Stimulated activated CD8-positive, alpha-beta memory T cell treated with anti-CD3 and anti-CD28 coated beads, Interleukin-12 subunit alpha, Interleukin-12 subunit beta, amount 100 ng/mL, for 24 hours (primary cell): ENCODE data around the gene SCRN1.
"Not testable (repeated sequence)": the region's sequence is repeated elsewhere in the genome, so short reads cannot be mapped to it uniquely, and the experiment has no call there.

Experiments used
- DNase-seq: peaks from one replicate; pipeline ENCODE4 v3.0.0-alpha.2; 2020; ENCODE audit errors: extremely low read depth

The SCRN1 gene

DNA sequence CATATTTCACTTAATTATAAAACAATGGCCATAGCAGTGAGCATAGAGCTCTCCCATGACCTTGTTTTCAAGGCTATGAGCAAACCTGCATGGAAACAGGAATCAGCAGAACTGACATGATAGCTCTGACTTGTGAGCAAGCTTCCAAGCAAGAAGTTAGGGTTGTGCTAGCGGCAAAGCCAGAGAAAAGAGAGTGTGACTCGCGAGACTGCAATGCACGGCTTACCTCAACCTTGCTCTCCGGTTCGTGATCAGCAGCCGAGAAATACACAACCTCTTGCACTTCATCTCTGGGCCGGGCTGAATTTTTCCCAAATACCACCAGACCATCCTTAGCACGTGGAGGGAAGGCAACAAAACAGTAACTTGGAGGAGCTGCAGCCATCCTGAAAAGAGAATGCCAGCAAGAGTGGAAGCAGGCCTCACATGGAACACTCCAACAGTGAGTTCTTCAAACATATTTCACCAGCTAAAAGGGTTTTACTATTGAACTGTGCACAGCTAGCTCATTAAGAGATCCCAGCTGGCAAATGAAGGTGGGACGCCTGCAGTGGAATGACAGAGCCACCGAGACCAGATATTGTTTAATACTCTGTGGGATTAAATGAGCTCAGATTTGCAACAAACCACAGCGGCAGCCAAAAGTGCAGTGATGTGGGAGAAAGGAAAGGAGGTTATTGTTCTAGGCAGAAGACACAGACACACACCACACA is 20.8 kb downstream of the SCRN1 start:
- no peak for DNase-seq

DNA sequence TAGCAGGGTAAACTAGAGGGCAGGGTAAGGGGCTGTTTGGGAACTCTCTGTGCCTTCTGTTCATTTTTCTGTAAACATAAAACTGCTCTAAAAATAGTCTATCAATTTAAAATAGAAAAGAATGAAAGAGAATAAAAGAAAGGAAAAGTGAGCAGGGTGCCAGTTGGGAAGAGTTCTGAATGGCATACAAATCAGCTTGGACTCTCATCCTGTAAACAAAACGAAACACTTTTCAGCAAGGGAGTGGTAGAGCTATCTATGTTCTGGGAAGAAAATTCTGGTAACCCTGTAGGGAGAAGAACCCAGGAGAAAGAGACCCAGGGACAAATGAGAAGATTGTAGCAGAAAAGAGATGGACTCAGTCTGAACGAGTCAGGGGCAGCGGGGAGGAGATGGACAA is 24.6 kb downstream of the SCRN1 start:
- no peak for DNase-seq

DNA sequence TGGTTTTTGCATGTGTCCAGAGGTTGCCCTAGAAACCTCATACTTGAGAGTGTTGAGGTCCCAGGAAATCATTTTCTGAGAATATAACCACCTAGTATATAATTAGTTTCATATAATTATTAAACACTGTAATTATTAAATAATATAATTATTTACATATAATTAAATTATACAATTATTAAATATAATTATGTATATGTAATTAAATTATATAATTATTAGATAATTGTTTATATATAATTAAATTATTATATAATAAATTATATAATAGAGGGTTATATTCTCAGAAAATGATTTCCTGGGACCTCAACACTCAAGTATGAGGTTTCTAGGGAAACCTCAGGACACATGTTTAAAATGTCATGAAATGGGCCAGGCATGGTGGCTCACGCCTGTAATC is 27.6 kb downstream of the SCRN1 start:
- no peak for DNase-seq

DNA sequence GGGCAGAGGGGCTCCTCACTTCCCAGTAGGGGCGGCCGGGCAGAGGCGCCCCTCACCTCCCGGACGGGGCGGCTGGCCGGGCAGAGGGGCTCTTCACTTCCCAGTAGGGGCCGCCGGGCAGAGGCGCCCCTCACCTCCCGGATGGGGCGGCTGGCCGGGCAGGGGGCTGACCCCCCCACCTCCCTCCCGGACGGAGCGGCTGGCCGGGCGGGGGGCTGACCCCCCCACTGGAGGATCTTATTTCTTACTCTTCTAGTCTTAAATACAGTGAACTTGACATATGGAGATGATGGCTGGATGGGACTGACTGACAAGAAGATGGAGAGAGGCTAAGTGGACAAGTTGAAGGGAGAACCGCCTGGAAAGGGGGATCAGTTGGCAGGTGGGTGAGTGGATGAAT is 28.0 kb downstream of the SCRN1 start:
- DNase-seq: not testable (repeated sequence)

DNA sequence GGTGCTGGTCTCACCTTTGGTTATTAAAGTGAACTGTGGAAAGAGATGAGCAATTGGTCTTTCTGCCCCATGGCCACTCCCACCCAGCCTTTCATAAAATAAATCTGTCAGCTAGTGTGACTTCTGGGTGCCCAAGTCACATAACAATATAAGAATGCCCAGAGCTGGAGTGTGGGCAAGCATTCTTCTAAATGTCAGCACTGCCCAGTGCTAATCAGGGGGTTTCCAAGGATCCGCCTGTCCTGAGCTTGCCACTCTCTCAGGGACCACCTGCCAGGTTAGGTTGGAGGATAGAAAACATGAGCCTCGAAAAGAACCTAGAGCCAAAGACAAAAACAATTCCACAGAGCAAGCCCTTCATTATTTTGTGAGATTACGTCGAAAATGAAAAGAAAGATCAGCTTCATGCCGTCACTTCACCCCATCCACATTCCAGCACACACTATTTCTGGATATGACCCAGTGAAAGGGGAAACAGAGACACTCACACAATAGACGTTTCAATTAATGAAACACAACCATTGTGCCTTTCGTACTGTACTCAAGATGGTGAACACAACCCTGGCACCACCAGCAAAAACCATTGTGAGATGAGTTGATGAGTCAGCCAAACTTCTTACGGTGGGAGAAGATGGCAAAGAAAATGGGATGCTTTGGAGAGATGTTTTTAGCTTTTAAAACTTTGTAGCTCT is 30.8 kb downstream of the SCRN1 start:
- DNase-seq: no peak

DNA sequence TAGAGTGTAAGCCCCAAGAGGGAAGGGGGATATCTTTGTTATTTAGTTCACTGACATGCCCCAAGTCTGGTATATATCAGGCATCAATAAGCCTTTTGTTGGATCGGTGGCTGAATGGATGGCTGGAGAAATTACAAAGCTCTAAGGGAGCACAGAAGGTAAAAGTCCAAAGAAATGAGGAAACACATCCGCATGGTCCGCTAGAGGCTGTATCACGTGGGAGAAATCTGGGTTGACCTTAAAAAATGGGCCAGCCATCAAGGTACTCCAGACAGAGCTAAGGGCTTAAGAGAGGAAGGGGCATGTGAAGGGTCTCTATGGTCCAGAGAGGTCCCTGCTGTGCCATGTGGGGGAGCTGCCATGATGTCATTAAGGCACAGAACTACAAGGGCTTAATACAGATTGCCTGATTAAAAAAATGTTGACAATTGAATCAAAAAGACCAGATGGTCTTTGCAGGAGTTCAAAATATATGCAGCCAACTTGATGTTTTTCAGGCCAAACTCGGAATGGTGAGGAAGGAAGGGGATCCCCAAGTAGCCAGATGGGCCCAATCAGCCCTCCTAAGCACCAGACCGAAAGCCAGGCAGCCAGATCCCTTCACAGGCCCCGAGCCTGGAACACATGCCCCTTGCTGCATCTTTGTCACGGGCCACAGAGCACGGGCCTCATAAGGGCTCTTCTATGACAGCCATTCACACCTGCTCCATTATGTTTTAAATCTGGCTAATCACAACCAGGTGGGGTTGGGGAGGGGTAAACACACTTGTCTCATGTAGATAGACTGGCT is 31.9 kb downstream of the SCRN1 start:
- no peak for DNase-seq

DNA sequence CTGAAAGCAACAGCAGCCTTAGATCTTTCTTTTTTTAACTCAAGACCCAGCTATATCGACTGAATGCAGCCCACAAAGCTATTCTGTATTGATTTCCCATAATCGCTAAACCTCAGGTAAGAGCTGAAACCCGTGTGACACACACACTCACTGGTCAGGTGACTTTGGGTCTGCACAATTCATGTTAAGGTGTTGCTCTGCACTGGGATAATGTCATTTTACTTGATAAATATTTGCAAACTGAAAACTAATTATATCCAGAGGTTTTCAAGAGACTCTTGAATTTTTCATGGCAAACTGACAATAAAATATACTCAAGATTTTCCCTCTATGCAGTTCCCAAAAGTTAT is 33.1 kb downstream of the SCRN1 start:
- DNase-seq: no peak

DNA sequence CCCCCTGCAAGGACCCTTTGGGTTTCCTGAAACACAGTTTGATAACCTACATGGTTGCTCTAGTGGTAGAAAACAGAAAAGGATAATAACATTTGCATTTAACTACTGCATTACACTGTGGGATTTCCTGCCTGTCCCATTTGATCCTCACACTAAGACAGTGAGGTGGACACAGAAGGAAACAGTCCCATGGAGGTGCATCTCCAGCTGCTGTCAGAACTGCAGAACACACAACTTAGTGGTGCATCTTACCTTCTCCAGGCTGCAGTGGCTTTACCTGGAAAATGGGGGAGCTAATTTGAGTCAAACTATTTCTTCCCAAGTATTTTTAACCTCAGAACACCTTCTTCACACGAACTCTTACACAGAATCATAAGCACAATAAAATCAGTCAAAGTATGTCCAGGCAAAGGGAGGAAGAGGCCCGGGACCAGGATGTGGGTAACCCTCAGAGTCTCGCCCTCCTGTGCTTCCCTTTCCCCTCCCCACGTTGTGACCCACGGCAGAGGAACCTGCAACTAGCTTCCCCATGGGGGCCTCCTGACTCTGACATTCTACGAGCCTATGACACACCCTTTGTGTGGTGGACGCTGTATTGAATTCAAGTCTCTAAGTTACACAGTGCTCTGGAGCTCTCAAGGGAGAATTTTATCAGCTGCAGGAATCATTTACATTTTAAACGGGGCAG is 33.7 kb downstream of the SCRN1 start:
- no peak for DNase-seq

DNA sequence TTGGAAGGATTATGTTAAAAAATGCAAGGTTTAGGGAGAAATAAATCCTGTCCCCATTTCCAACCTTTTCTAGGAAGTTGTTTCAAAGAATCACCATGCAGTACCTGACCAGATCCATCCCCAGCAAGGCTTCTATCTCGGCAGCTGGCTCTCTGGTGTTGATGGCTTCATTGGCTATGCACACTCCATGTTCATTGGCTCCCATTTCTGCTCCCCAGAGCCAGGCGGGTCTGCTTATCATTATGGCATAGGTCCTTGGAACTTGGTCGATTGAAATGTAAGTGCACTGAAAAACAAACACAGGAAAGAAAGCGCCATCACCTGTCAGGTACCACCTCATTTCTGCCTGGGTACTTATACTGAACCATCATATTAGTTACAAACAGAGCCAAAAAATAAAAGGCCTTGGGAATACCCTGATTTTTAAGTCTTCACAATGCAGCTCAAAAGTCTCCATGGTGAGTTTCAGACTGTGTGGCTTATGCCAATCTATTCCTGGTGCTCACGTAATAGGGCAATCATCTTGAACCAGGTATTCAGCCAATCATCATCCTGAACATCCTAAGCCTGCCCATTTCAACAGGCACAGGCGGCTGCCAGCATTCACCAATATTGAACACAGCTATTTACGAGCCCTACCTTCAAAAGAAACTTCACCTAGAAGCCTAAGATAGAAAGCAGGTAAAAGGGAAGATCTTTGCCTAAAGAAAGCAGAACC is 34.4 kb downstream of the SCRN1 start:
- DNase-seq: no peak

DNA sequence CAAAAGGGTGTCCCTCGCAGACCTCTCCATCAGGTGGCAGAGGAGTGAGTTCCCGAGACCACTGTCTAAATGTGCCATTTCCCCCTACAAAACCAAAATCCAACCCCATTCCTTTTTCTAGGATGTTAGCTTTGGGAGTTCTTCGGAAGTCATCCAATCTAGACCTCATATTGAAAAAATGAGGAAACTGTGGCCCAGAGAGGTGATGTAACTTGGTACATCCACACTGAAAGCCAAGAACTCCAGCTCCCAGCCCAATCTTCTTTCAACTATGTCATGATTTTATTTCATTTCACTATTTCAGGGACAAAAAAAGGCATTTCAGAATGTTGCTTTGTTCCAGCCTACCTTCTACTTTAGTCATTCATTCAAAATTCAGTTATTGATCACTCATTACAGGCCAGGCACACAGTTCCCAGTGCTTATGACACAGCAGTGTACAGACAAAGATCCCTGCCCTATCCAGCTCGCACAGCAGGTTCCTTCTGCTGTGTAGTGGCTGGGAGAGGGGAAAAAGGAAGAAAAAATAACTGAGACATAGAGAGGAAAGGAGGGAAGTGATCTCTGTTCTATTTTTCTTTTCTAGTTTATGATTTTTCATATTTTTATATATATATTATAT is 35.8 kb downstream of the SCRN1 start:
- DNase-seq: no peak

DNA sequence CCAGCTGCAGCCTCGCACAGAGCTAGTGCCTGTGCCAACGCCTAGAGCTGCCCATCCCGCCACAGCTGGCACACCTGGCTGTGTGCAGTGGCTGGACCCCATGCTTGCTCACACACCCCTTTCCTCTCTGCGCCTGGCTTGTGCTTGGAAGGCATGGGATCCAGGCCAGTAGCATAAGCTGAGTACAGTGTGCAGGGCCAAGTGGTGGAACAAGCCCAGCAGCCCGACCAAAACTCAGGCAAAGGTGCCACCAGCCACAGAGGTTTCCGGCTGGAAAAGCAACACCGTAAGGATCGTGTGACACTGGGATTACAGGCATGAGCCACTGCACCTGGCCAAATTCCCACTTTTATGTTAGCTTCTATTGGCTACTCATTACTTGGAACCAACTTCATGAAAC is 38.4 kb downstream of the SCRN1 start:
- DNase-seq: no peak

DNA sequence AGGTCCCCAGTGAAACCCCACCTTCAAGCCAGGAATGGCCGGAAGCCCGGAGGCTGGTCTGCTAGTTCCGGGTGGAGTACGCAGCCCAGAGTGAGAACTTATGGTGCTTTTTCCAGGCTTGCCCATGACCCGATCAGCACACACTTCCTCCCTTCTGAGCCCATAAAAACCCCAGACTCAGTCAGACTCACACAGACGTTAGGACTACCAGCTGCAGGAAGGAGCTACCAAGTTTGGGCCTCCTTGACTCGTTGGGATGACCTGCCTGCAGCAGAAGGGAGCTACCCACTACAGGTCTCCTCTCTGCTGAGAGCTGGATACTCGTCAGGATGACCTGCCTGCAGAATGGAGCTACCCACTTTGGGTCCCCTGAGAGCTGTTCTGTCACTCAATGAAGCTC is 39.1 kb downstream of the SCRN1 start:
- DNase-seq: no peak

DNA sequence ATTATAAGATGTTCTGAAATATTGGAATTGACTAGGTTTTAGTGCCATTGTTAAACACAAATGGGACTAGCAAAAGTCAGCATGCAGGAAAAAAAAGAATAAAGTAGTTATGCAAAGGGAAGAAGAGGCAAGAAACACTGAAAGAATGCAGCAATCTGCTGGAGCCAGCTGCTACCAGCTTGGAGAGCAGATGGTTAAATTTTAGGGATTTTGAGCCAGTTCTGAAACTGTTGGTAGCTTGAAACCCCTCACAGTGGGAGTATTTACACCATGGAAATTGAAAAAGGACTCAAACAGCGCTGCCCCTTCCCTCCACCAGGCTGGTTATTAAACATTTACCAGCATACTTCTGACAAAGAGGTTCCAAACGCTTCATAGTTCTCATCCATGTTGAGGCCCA is 41.0 kb downstream of the SCRN1 start:
- DNase-seq: no peak

DNA sequence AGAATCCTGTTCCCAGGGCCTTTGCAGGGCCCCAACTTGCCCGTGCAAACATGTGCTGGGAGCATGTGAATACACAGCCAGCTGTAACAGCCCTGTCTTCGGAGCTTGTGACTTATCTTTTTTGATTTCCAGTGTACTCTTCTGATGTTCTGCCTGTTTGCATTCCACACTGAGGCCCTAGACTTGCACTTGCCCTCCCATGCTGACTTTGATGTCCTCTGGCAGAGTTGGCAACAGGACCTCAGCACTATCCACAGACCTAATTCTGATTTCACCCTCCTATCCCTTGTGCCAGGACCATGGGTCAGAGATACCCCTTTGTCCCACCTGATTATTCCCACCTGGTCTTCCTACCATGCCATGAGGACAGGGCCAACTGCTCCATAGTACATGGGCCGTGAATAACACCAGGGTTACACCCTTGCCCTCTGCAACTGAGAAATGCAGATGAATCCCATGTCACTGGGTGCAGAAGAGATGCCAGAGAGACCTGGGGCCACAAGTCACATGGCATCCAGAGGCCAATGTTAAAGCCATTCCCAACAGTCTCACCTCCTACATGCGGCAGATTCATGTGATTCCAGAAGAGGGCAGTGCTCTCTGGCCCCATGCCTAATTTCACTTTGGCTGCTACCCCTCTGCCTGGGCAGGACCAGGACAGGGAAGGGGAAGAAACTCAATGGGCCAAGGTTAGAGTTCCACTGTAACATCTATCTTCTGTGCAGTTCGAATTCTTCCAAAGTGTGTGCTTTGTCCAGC is 43.0 kb downstream of the SCRN1 start:
- DNase-seq: no peak

DNA sequence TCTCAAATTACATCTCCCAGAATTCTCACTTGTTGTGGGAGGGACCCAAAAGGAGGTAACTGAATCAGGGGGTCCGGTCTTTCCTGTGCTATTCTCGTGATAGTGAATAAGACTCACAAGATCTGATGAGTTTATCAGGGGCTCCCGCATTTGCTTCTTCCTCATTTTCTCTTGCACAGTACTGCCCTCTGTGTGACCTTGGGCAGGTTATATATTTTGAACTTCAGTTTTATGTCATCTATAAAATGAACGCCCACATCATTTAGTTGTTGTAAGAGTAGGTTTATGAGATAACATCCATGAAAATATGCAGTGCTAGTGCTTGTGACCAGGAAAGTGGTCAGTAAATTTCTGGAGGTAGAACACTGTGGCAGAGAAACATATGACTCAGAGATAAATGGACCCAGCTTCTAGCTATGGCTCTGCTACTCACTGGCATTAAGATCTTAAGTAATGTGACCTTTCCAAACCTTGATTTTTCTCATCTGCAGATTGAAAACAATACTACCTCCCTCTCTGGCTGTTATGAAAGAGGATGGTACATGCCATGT is 44.3 kb downstream of the SCRN1 start:
- no peak for DNase-seq

DNA sequence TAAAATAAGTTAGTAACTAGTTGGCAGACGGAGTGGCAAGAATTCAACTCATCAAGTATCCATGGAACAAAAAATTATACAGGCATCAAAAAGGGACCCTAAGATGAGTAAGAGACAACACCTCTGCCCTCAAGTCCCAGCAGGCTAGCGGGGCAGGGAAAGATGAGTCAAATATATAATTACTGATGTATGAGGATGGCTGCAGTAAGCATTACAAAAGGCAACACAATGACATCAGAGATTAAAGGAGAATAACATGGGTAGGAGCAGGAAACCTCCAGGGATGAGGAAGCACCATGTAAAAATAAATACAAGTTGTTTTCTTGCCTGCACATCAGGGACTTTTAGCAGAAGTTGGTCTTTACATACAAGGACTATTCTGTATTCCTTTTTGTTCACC is 49.4 kb downstream of the SCRN1 start:
- no peak for DNase-seq

DNA sequence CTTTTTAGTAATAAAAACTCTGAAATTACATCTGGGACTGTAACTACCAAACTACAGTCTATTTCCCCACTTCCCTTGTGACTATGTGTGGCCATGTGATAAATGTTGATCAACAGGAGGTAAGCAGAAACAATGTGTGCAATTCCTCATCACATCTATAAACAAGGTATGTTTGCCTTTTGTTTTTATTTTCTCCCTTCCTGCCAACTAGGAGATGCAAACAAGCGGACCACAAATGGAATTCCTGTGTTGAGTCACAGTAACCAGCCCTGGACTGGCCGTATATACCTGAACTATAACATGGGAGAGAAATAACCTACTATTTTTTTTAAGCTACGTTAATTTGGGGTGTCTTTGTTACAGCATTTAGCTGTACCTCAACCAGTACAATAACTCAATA is 52.5 kb downstream of the SCRN1 start:
- DNase-seq: no peak

DNA sequence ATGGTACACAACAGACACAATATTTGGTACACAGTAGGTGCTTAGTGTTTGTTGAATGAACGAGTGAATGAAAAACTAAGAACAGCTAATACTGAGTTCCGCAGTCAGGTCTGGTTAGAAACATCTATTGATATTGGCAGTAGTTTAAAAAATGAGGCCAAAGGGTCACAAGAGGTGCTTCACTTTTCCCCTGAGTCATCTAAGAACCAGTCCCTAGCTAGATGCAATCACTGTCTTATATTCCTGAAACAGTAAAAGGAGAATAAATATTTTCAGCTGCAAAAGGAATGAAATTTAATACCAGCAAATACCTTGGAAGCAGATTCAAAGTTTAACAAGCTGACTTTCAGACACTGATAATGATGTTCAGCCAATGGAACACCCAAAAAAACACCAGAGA is 54.5 kb downstream of the SCRN1 start:
- DNase-seq: no peak

DNA sequence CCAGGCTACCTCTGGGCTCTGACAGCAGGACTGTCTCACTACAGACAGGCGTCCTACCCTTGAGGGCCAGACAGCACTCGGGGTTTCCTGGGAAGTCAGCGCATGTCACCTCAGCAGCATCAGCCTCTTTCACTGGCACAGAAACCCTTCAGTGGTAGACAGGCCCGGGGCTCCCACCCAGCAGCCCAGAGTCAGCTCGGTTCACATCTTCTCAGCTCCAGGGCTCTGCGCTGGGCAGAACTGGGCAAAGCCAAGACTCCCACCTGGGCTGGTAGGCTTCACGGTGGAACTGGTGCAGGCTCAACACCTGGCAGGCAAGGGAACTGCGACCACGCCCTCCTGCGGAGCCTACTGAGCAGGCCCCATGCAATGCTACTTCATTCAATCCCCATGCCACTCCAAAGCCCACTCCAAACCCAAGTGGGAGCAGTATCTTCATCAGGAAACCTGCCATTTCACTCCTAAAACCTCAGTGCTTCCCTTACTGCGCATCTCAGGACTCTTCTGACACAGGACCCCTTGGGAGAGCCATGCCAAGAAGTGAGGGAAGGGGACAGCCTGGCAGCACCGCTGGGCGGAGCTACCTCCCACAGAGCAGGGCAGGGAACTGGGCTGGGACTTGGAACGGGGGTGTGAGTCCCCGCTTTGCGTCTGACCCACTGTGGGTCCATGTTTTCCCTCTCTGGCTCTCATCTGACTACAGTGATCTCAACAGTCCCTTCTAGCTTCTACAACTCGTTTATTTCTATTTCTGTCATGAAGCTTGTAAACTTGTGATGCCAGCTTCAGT is 60.4 kb downstream of the SCRN1 start:
- DNase-seq: no peak
